Measurements from ENCODE around the gene CHURC1.
A peak's percentile ranks its signal among the peaks of the same experiment; 100 is the strongest.

CHURC1 gene

DNA sequence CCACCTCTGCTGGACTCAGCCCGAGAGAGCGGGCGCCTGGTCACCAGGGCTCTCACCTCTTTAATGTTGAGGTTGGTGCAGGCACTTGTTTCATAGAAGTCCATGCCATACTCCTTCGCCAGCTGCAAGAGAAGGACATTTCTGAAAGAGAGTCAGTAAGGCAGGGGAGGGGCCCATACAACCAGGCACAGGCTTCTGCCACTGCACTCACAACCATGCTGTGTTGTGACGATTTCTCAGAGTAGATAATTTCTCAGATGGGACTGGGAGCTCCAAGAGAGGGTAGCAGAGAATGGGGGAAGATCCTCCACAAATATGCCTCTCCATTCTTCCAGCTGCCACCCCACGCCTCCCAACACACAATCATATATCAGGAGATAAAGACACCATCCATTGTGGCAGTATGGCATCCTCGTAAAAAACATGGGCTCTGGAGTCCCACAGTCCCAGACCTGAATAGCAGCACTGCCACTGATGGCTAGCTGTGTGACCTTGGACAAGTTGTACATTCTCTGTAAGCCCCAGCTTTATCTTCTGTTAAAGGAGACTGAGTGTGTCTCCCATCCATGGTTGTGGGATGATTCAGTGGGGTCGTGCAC lies 34.5 kb downstream of the CHURC1 start:
- no peak overlapping the region for H3K4me3 ChIP-seq (ENCODE audit: low read depth, low read length)
- no peak for DNase-seq (ENCODE audit: low read depth)
- no peak for TF ChIP-seq CTCF (IDR thresholded peaks at IDR 0.05; ENCODE audit: low read depth, low read length, missing control alignments)

DNA sequence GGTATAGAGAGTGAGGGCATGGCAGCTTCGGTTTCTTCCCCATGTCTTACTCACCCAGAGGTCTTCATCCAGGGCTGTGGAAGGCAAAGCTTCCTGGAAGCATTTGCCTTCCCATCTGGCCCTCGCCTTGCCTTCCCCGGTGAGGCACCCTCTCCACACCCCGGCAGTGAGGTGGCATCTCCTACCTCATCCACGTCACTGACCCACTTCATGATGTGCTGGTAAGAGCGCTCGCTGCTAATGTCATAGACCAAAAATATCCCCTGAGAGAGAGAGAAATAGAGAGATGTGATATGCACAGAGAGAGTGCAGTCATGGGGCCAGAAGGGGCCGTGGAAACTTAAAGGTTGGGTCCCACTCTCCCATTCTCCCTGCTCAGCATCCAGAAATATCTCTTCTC lies 36.6 kb downstream of the CHURC1 start:
- DNase-seq (ENCODE audit: low read depth): no peak
- no peak overlapping the region for H3K4me3 ChIP-seq (ENCODE audit: low read depth, low read length)
- no peak for TF ChIP-seq CTCF (IDR thresholded peaks at IDR 0.05; ENCODE audit: low read depth, low read length, missing control alignments)

DNA sequence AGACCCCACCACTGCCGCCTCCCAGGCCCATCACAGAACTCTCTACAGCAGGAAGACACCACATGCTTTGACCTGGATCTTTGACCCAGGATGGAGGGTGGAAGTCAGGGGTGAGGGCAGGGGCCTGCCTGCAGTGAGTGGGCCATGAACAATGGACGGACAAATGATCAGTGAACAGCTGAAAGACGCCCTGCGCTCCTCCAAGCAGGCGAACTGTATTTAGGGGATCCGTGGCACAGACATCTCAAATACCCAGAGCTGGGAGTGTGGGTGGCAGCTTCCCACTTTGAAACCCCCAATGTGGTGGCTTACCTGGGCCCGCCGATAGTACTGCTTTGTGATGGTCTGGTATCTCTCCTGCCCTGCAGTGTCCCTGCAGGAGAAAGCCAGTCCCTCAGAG lies 37.0 kb downstream of the CHURC1 start:
- no peak for DNase-seq (ENCODE audit: low read depth)
- TF ChIP-seq CTCF (IDR thresholded peaks at IDR 0.05; ENCODE audit: low read depth, low read length, missing control alignments): no peak
- no peak overlapping the region for H3K4me3 ChIP-seq (ENCODE audit: low read depth, low read length)

- TF ChIP-seq CTCF (IDR thresholded peaks at IDR 0.05; ENCODE audit: low read depth, low read length, missing control alignments): no peak
- H3K4me3 ChIP-seq (ENCODE audit: low read depth, low read length): no peak overlapping the region
- DNase-seq (ENCODE audit: low read depth): no peak
Observed at GRCh38 chr14:64951724-64952123, 37.5 kb downstream of the CHURC1 start.

GRCh38 chr14:64952598-64953309 lies 38.5 kb downstream of the CHURC1 start:
- peak; percentile 45 for TF ChIP-seq CTCF (IDR thresholded peaks at IDR 0.05; ENCODE audit: low read depth, low read length, missing control alignments)
- peak; percentile 18 for DNase-seq (ENCODE audit: low read depth)
- no peak overlapping the region for H3K4me3 ChIP-seq (ENCODE audit: low read depth, low read length)

DNA sequence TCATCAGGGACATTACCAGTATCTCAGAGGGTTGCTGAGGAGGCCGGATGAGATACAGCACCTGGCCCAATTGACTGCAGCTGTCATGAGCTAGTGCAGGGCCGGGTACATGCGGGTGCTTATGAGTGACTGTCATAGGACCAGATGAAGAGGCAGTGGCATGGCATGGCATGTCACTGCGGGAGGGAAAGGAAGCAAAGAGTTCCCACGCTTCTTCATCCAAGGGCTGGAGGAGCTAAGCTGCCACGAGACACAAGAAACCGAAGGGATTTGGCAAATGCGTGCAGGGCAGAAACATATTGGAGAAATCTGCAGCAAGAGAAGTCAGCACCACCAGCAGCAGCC lies 39.0 kb downstream of the CHURC1 start:
- no peak for DNase-seq (ENCODE audit: low read depth)
- no peak overlapping the region for H3K4me3 ChIP-seq (ENCODE audit: low read depth, low read length)
- TF ChIP-seq CTCF (IDR thresholded peaks at IDR 0.05; ENCODE audit: low read depth, low read length, missing control alignments): no peak

DNA sequence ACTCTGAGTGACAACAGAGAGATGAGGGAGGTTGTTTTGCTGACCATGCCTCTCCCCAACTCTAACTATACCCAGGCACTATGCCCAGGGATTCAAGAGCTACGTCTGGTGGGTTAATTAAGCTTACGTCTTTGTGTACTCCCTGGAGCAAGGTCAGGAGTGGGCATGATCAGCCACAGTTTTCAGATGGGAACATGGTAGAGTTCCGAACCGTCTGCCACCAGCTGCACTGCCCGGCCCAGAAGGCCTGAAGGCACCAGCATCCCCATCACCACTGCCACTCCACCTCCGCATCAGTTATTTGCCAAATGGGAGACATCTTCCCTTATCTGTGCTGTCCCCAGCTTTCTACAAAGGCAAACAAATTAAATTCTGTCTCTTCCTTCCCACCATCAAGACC lies 39.4 kb downstream of the CHURC1 start:
- DNase-seq (ENCODE audit: low read depth): no peak
- no peak for TF ChIP-seq CTCF (IDR thresholded peaks at IDR 0.05; ENCODE audit: low read depth, low read length, missing control alignments)
- H3K4me3 ChIP-seq (ENCODE audit: low read depth, low read length): no peak overlapping the region
